GM18498 (cell line): ENCODE measurements around the gene CSAD.
"Not testable (repeated sequence)": the region's sequence is repeated elsewhere in the genome, so short reads cannot be mapped to it uniquely, and the experiment has no call there.

Source experiments
- ATAC-seq: cut with Tn5 transposase; IDR thresholded peaks from one replicate; pipeline ENCODE4 v1.9.1; 2021; ENCODE audit warnings: mild to moderate bottlenecking, moderate library complexity; ENCODE audit not compliant: unreplicated experiment

The CSAD gene

DNA sequence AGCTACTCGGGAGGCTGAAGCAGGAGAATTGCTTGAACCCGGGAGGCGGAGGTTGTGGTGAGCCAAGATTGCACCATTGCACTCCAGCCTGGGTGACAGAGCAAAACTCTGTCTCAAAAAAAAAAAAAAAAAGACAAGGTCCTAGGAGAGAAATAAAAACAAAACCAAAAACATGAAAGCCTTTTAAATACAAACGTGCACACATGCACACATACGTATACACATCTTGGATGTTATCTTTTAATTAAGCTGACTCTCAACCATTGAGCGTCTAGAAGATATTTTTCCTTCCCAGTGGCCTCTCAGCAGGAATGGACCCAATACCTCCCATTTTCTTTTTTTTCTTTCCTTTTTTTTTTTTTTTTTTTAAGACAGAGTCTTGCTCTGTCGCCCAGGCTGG lies 68.3 kb downstream of the CSAD start:
- ATAC-seq: not testable (repeated sequence)
